Peyer's patch (tissue), 4 donors: ENCODE measurements around the gene TNN. TPM values are rescaled to one million over a fixed set of nuclear protein-coding genes. Genes with fewer than 3 reads are reported as not detected.

Source experiments
- DNase-seq, 3 donors: peaks; one replicate each; pipeline ENCODE4 v3.0.0-alpha.2; 2017 to 2019
- H3K27ac ChIP-seq, 4 donors: fragments of 200-600 bp; sonication (generic); one replicate each; pipeline ENCODE4 v1.5.1; 2016 to 2019
- H3K27me3 ChIP-seq, 2 donors: fragments of 200-600 bp; sonication (generic); one replicate each; pipeline ENCODE4 v1.5.1; 2019
- H3K36me3 ChIP-seq, 3 donors: fragments of 200-600 bp; sonication (generic); one replicate each; pipeline ENCODE4 v1.5.1; 2016 to 2019
- H3K4me1 ChIP-seq, 4 donors: fragments of 200-600 bp; sonication (generic); one replicate each; pipeline ENCODE4 v1.5.1; 2016 to 2019
- H3K4me3 ChIP-seq, 4 donors: fragments of 200-600 bp; sonication (generic); 1 replicate in 3 of 4; 2 replicates in 1 of 4; pipeline ENCODE4 v1.5.1; 2016 to 2019; ENCODE audit warnings: mild to moderate bottlenecking in 1 of 4
- H3K9me3 ChIP-seq, 4 donors: fragments of 200-600 bp; sonication (generic); one replicate each; pipeline ENCODE4 v1.5.1; 2016 to 2019; ENCODE audit warnings: mild to moderate bottlenecking in 1 of 4
- POLR2A ChIP-seq, 2 donors: fragments of 450-650 bp; IDR thresholded peaks; one replicate each; pipeline ENCODE4 v1.5.1; 2017; ENCODE audit warnings: antibody characterized with exemption in 2 of 2, mild to moderate bottlenecking in 2 of 2, moderate library complexity in 2 of 2
- total RNA-seq, 4 donors: library from RNA; depleted of rRNA; stranded (reverse); fragments of >200 nt; gene quantifications; one replicate each; pipeline ENCODE4 v1.1.0, GENCODE V29; 2016
- TF ChIP-seq, protein P1 (sequence below), 6 experiments: fragments of 450-650 bp in 4 of 6; fragments of 200-600 bp in 2 of 6; sonication (generic) in 1 of 6; IDR thresholded peaks; one replicate each; pipeline ENCODE4 v1.5.1; 2017 to 2019; ENCODE audit warnings: antibody characterized with exemption in 6 of 6, mild to moderate bottlenecking in 3 of 6, moderate library complexity in 1 of 6

TNN gene
- total RNA-seq, 4 donors from 2014 or later, result 0.35 to 0.83 TPM; not detected in 2

DNA sequence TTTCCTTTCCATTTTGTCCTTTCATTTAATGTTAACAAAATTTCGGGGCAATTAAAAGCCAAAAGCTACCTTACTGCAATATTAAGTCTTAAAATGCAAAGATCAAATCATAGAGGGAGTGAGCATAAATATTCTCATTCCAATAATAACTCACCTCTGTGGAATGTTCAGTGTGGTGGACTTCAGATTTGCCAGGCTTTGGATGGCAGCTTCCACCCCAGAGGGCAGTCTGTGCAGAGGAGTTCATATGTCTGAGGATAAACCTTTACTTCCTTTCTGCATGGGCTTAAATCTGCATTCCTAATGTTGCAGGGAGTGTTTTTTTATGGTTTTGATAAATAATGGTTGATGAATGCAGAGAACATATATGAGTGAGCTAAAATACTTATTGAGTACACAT, 108.6 kb downstream of the TNN start:
- Histone ChIP-seq H3K4me3 (no peak overlapping the region), H3K36me3 (peaks cover 0 to 23% (median 0%) of the 10 kb centered on the region in 3 donors), H3K27ac (no peak overlapping the region), H3K27me3 (no peaks in the 10 kb centered on the region), H3K4me1 (peaks cover 0 to 7% (median 2%) of the 10 kb centered on the region in 4 donors), H3K9me3 (no peaks in the 10 kb centered on the region)
- no peak for DNase-seq
- TF ChIP-seq, protein P1, sequence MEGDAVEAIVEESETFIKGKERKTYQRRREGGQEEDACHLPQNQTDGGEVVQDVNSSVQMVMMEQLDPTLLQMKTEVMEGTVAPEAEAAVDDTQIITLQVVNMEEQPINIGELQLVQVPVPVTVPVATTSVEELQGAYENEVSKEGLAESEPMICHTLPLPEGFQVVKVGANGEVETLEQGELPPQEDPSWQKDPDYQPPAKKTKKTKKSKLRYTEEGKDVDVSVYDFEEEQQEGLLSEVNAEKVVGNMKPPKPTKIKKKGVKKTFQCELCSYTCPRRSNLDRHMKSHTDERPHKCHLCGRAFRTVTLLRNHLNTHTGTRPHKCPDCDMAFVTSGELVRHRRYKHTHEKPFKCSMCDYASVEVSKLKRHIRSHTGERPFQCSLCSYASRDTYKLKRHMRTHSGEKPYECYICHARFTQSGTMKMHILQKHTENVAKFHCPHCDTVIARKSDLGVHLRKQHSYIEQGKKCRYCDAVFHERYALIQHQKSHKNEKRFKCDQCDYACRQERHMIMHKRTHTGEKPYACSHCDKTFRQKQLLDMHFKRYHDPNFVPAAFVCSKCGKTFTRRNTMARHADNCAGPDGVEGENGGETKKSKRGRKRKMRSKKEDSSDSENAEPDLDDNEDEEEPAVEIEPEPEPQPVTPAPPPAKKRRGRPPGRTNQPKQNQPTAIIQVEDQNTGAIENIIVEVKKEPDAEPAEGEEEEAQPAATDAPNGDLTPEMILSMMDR (IDR thresholded peaks at IDR 0.05), result no peak
- no peak for TF ChIP-seq POLR2A (IDR thresholded peaks at IDR 0.05)

DNA sequence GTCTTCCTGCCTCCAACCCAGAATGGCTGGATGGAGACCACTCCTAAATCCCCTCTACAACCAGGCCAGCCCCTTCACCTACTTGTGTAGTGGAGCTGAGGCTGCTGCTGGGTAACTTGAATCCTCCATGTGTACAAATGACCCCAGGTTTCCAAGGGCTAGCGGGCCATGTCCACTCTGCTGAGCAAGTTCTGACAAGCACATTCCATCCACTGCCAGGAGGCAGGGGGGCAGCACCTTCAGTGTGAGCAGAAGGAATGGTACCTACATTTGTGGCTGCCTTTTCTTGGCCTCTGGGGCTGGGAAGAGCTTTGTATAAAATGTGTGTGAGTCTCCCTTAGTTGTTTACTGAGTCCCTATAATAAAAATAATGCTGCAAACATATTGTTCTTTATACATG, 110.4 kb downstream of the TNN start:
- H3K9me3 ChIP-seq, result no peaks in the 10 kb centered on the region
- TF ChIP-seq, protein P1 (IDR thresholded peaks at IDR 0.05), result no peak
- H3K4me3 ChIP-seq, result no peak overlapping the region

GRCh38 chr1:175178456-175178855, 110.8 kb downstream of the TNN start:
- no peaks in the 10 kb centered on the region for H3K9me3 ChIP-seq
- DNase-seq, result no peak
- TF ChIP-seq, protein P1 (IDR thresholded peaks at IDR 0.05), result no peak
- no peak for TF ChIP-seq POLR2A (IDR thresholded peaks at IDR 0.05)
- no peak overlapping the region for H3K4me3 ChIP-seq
- H3K27ac ChIP-seq, result no peak overlapping the region
- no peaks in the 10 kb centered on the region for H3K27me3 ChIP-seq
- H3K4me1 ChIP-seq, result peaks cover 0 to 7% (median 4%) of the 10 kb centered on the region in 4 donors
- H3K36me3 ChIP-seq, result peaks cover 0 to 23% (median 0%) of the 10 kb centered on the region in 3 donors

More for the DNA sequence above, 110.4 kb downstream of the TNN start:
- no peak overlapping the region for H3K27ac ChIP-seq
- no peak for DNase-seq
- H3K36me3 ChIP-seq, result peaks cover 0 to 23% (median 0%) of the 10 kb centered on the region in 3 donors
- H3K27me3 ChIP-seq, result no peaks in the 10 kb centered on the region
- peaks cover 0 to 7% (median 2%) of the 10 kb centered on the region in 4 donors for H3K4me1 ChIP-seq

- Histone ChIP-seq H3K9me3 (no peaks in the 10 kb centered on the region), H3K27me3 (no peaks in the 10 kb centered on the region), H3K4me3 (no peak overlapping the region), H3K4me1 (peaks cover 0 to 13% (median 4%) of the 10 kb centered on the region in 4 donors), H3K36me3 (peaks cover 0 to 23% (median 0%) of the 10 kb centered on the region in 3 donors), H3K27ac (no peak overlapping the region)
- TF ChIP-seq, protein P1 (IDR thresholded peaks at IDR 0.05), result no peak
- no peak for TF ChIP-seq POLR2A (IDR thresholded peaks at IDR 0.05)
- DNase-seq, result no peak
These were observed 112.4 kb downstream of the TNN start for GRCh38 chr1:175179837-175180590.

DNA sequence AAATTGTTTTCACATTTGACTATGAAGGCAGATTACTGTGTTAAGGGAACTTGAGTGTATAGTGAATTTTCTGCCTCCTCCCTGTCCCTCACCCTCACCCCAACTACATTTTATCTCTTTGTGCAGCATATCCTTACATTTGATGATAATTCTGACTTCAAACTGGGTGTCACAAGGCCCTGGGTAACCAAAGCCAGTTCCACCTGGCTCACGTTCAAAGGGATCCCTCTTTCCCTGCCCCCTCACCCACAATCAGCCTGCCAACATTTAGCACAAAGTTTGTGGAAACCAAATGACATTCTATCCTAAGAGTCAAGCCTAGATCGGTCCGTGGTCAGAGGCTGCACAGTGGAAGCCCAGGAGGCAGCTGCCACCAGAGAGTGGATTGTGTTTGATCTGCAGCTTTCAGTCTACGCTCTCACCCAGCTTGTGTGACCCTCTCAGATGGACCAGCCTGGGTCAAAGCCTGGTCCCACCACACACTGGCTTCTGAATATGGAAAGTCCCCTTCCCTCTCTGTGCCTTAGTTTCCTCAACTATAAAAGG, 114.6 kb downstream of the TNN start:
- H3K9me3 ChIP-seq, result no peaks in the 10 kb centered on the region
- DNase-seq, result no peak
- H3K4me3 ChIP-seq, result no peak overlapping the region
- no peak for TF ChIP-seq POLR2A (IDR thresholded peaks at IDR 0.05)
- peaks cover 0 to 10% (median 0%) of the 10 kb centered on the region in 3 donors for H3K36me3 ChIP-seq
- no peaks in the 10 kb centered on the region for H3K27me3 ChIP-seq
- H3K4me1 ChIP-seq, result peaks cover 0 to 23% (median 4%) of the 10 kb centered on the region in 4 donors
- no peak overlapping the region for H3K27ac ChIP-seq

- no peak overlapping the region for H3K4me3 ChIP-seq
These were observed 116.0 kb downstream of the TNN start for GRCh38 chr1:175183586-175183985.

More at GRCh38 chr1:175183586-175183985, 116.0 kb downstream of the TNN start:
- Histone ChIP-seq H3K27ac (no peak overlapping the region), H3K36me3 (no peaks in the 10 kb centered on the region), H3K27me3 (no peaks in the 10 kb centered on the region), H3K9me3 (no peaks in the 10 kb centered on the region), H3K4me1 (peaks cover 0 to 32% (median 6%) of the 10 kb centered on the region in 4 donors)
- no peak for DNase-seq
- no peak for TF ChIP-seq POLR2A (IDR thresholded peaks at IDR 0.05)
- TF ChIP-seq, protein P1 (IDR thresholded peaks at IDR 0.05), result no peak
